ENCODE results near the gene KRTAP5-8. TPM values are rescaled to one million over a fixed set of nuclear protein-coding genes. Genes with fewer than 3 reads are reported as not detected.

Gene KRTAP5-8
- total RNA-seq, 1 donor from 2014 or later = not detected

GRCh38 chr11:71542382-71542781, 4.6 kb downstream of the KRTAP5-8 start:
- Mint-ChIP-seq H3K27me3 (ENCODE audit: unreplicated experiment) (peaks cover 4% of the 10 kb centered on the region), H3K36me3 (ENCODE audit: unreplicated experiment) (no peaks in the 10 kb centered on the region)
- no peak for DNase-seq (ENCODE audit: extremely low spot score, unreplicated experiment)

GRCh38 chr11:71542879-71543777, 5.3 kb downstream of the KRTAP5-8 start:
- no peak for TF ChIP-seq CTCF (IDR thresholded peaks at IDR 0.05)
- Mint-ChIP-seq H3K36me3 (ENCODE audit: unreplicated experiment) (no peaks in the 10 kb centered on the region), H3K9me3 (ENCODE audit: unreplicated experiment) (peaks cover 4% of the 10 kb centered on the region), H3K27ac (ENCODE audit: unreplicated experiment) (no peak overlapping the region), H3K27me3 (ENCODE audit: unreplicated experiment) (peaks cover 4% of the 10 kb centered on the region), H3K4me1 (ENCODE audit: unreplicated experiment) (no peaks in the 10 kb centered on the region), H3K4me3 (ENCODE audit: unreplicated experiment) (no peak overlapping the region)
- no peak for DNase-seq (ENCODE audit: extremely low spot score, unreplicated experiment)

More at GRCh38 chr11:71542382-71542781, 4.6 kb downstream of the KRTAP5-8 start:
- Mint-ChIP-seq H3K9me3 (ENCODE audit: unreplicated experiment) (peaks cover 4% of the 10 kb centered on the region), H3K4me1 (ENCODE audit: unreplicated experiment) (no peaks in the 10 kb centered on the region), H3K4me3 (ENCODE audit: unreplicated experiment) (no peak overlapping the region), H3K27ac (ENCODE audit: unreplicated experiment) (no peak overlapping the region)
- no peak for TF ChIP-seq CTCF (IDR thresholded peaks at IDR 0.05)

GRCh38 chr11:71543866-71544265, 6.0 kb downstream of the KRTAP5-8 start:
- H3K36me3 Mint-ChIP-seq (ENCODE audit: unreplicated experiment) = no peaks in the 10 kb centered on the region
- DNase-seq (ENCODE audit: extremely low spot score, unreplicated experiment) = no peak
- no peak overlapping the region for H3K27ac Mint-ChIP-seq (ENCODE audit: unreplicated experiment)
- H3K4me3 Mint-ChIP-seq (ENCODE audit: unreplicated experiment) = no peak overlapping the region
- no peak for TF ChIP-seq CTCF (IDR thresholded peaks at IDR 0.05)
- H3K4me1 Mint-ChIP-seq (ENCODE audit: unreplicated experiment) = no peaks in the 10 kb centered on the region
- peaks cover 4% of the 10 kb centered on the region for H3K9me3 Mint-ChIP-seq (ENCODE audit: unreplicated experiment)
- H3K27me3 Mint-ChIP-seq (ENCODE audit: unreplicated experiment) = peaks cover 4% of the 10 kb centered on the region

GRCh38 chr11:71544525-71545214, 6.8 kb downstream of the KRTAP5-8 start:
- TF ChIP-seq CTCF (IDR thresholded peaks at IDR 0.05) = no peak
- Mint-ChIP-seq H3K27ac (ENCODE audit: unreplicated experiment) (no peak overlapping the region), H3K4me3 (ENCODE audit: unreplicated experiment) (no peak overlapping the region), H3K27me3 (ENCODE audit: unreplicated experiment) (peaks cover 4% of the 10 kb centered on the region), H3K9me3 (ENCODE audit: unreplicated experiment) (peaks cover 4% of the 10 kb centered on the region), H3K4me1 (ENCODE audit: unreplicated experiment) (no peaks in the 10 kb centered on the region), H3K36me3 (ENCODE audit: unreplicated experiment) (no peaks in the 10 kb centered on the region)
- no peak for DNase-seq (ENCODE audit: extremely low spot score, unreplicated experiment)

GRCh38 chr11:71545405-71545966, 7.7 kb downstream of the KRTAP5-8 start:
- H3K27ac Mint-ChIP-seq (ENCODE audit: unreplicated experiment) = no peak overlapping the region

More at GRCh38 chr11:71545405-71545966, 7.7 kb downstream of the KRTAP5-8 start:
- Mint-ChIP-seq H3K36me3 (ENCODE audit: unreplicated experiment) (no peaks in the 10 kb centered on the region), H3K4me3 (ENCODE audit: unreplicated experiment) (no peak overlapping the region), H3K9me3 (ENCODE audit: unreplicated experiment) (peaks cover 4% of the 10 kb centered on the region), H3K4me1 (ENCODE audit: unreplicated experiment) (no peaks in the 10 kb centered on the region), H3K27me3 (ENCODE audit: unreplicated experiment) (peaks cover 4% of the 10 kb centered on the region)
- TF ChIP-seq CTCF (IDR thresholded peaks at IDR 0.05) = no peak
- DNase-seq (ENCODE audit: extremely low spot score, unreplicated experiment) = no peak

All from osteocyte (in vitro differentiated cells).